Activated T-helper 1 cell treated with anti-CD3 and anti-CD28 coated beads, Interleukin-12 subunit alpha, Interleukin-12 subunit beta, Interleukin-2, Interleukin-4 antibody, amounts not matched to agents 30 ng/mL and 10 ng/mL and 1 ng/mL, durations not matched to agents 14 hours and 24 hours and 36 hours (primary cell): Measurements from ENCODE around the gene ZBTB34. TPM values are rescaled to one million over a fixed set of nuclear protein-coding genes. Genes with fewer than 3 reads are reported as not detected.

Experiments
- DNase-seq: peaks from one replicate; pipeline ENCODE4 v3.0.0; 2021; ENCODE audit warnings: low spot score
- H3K27ac Mint-ChIP-seq: one replicate; pipeline ENCODE4 v1.8.0; 2021; ENCODE audit warnings: mild to moderate bottlenecking, mixed read lengths
- H3K27me3 Mint-ChIP-seq: one replicate; pipeline ENCODE4 v1.8.0; 2022; ENCODE audit warnings: mild to moderate bottlenecking, moderate library complexity, mixed read lengths; ENCODE audit not compliant: insufficient read depth
- H3K36me3 Mint-ChIP-seq: one replicate; pipeline ENCODE4 v1.8.0; 2021; ENCODE audit warnings: low read depth, mixed read lengths
- H3K4me1 Mint-ChIP-seq: one replicate; pipeline ENCODE4 v1.8.0; 2021; ENCODE audit warnings: low read depth, mixed read lengths
- H3K4me3 Mint-ChIP-seq: one replicate; pipeline ENCODE4 v1.8.0; 2021; ENCODE audit warnings: mild to moderate bottlenecking, moderate library complexity, mixed read lengths
- H3K9me3 Mint-ChIP-seq: one replicate; pipeline ENCODE4 v1.8.0; 2021; ENCODE audit warnings: mixed read lengths
- intact Hi-C: fragments of 100-400 bp; cut with micrococcal nuclease; formaldehyde crosslinking; loops from one replicate; pipeline ENCODE4 v1.15.1; 2024
- total RNA-seq: library from RNA; stranded (reverse); gene quantifications from 2 replicates; pipeline ENCODE4 v1.2.3, GENCODE V29; 2022

Gene ZBTB34
- total RNA-seq, 1 donor from 2014 or later, result 7.5 TPM

DNA sequence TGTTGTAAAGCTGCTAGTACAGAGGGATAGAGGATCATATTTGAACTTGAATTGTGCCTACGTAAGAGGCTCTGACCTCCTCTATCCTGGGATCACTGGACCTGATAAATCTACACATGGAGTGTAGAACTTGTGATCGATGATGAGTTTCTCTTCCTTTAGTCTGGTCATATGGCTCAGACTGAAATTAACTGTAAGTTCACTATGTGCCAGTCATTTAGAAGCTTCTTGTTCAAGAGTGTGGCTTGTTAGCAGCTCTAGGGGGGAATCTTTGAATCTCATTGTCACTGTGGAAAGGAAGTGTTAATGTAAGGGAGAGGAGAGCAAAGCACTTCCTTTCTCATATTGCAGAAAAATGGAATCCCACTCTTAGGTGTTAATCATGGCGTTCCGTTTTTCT lies 12.1 kb downstream of the ZBTB34 start:
- Mint-ChIP-seq H3K27ac (no peak overlapping the region), H3K4me3 (no peak overlapping the region), H3K9me3 (no peaks in the 10 kb centered on the region), H3K36me3 (peaks cover 12% of the 10 kb centered on the region), H3K27me3 (no peaks in the 10 kb centered on the region), H3K4me1 (peaks cover 15% of the 10 kb centered on the region)
- intact Hi-C loops, result no loop called here
- no peak for DNase-seq

DNA sequence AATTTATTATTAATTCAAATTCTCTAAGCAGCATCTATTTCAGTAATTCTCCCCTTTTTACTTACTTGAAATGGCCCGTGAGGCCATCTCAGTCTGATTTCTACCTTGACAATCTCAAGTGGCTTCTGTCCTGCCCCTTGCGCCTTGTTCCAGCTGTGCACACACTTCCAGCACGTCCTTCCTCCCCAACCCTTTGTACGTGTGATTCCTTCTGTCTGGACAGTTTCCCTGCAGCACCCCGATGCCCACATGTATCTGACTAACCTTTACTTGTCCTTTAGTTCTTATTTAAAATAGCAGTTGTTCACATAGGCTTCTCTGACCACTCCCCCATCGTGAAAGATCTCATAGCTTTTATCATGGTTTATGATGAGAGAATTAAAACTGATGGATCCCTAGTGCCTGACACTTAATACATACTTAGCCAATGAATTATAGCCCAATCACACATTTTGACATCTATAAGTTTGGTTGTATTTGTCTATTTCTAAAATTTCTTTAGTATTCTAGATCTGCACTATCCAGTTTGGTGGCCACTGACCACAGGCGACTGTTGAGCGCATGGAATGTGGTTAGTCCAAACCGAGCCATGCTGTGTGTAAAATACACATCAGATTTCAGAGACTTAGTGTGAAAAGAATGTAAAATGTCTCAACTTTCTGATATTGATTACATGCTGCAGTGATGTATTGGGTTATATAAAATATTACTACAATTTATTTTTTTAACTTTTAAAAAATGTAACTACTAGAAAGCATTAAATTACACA lies 14.3 kb downstream of the ZBTB34 start:
- no peak overlapping the region for H3K27ac Mint-ChIP-seq
- intact Hi-C loops, result no loop called here
- H3K4me3 Mint-ChIP-seq, result no peak overlapping the region
- H3K36me3 Mint-ChIP-seq, result peaks cover 12% of the 10 kb centered on the region
- no peaks in the 10 kb centered on the region for H3K9me3 Mint-ChIP-seq
- DNase-seq, result no peak
- H3K27me3 Mint-ChIP-seq, result no peaks in the 10 kb centered on the region
- peaks cover 17% of the 10 kb centered on the region for H3K4me1 Mint-ChIP-seq

DNA sequence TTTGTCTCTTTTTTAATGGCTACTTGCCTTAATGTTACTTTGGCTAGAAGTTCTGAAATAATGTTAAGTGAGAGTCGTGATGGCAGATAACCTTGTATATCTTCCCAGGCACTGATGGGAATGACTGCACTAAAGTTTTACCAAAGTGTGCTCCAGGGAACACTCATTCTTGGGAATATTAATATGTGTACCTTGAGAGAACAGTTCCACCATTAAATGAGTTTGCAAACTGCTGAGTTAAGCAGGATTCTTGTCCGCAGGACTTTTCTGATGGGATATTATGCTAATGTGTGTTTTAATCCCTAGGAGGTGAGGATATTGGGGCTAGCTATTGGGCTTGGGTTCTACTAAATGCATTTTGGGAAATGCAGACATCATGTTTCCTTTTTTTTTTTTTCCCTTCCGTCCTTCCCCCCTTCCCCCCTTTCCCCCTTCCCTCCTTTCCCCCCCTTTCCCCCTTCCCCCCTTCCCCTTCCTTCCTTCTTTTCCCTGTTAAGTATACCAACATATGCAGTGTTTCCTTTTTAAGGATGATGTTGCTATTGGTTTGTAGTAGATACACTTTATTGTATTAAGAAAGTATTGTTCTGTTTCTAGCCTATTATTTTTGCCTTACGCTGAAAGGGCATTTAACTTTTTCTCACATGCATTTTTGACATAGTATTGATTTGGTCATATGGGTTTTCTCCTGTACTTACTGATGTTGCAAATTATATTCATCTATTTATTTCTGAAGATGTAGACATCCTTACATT lies 15.5 kb downstream of the ZBTB34 start:
- intact Hi-C loops, result no loop called here
- DNase-seq, result no peak
- H3K9me3 Mint-ChIP-seq, result no peaks in the 10 kb centered on the region
- no peak overlapping the region for H3K27ac Mint-ChIP-seq
- H3K27me3 Mint-ChIP-seq, result no peaks in the 10 kb centered on the region
- H3K4me1 Mint-ChIP-seq, result peaks cover 17% of the 10 kb centered on the region
- H3K36me3 Mint-ChIP-seq, result peaks cover 21% of the 10 kb centered on the region
- H3K4me3 Mint-ChIP-seq, result no peak overlapping the region

DNA sequence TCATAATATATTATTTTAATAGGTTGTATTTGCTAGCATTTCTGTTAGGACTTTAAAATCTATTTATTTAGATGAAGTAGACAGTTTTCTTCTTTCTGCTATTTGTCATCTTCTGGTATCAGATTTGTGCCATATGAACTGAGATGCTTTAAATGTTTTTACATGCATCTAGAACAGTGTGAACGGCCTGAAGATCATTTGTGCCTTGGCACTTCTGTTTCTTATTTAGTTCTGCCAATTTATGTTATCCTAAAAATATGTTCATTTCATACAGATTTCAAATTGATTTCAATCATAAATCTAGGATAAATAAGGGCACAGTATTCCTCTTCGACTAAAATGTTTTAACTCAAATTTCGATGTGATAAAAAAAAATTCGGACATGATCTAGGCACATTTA lies 16.1 kb downstream of the ZBTB34 start:
- H3K27me3 Mint-ChIP-seq, result no peaks in the 10 kb centered on the region
- no peak overlapping the region for H3K4me3 Mint-ChIP-seq
- H3K36me3 Mint-ChIP-seq, result peaks cover 21% of the 10 kb centered on the region
- H3K27ac Mint-ChIP-seq, result no peak overlapping the region
- peaks cover 17% of the 10 kb centered on the region for H3K4me1 Mint-ChIP-seq
- H3K9me3 Mint-ChIP-seq, result no peaks in the 10 kb centered on the region
- intact Hi-C loops, result no loop called here
- DNase-seq, result no peak

DNA sequence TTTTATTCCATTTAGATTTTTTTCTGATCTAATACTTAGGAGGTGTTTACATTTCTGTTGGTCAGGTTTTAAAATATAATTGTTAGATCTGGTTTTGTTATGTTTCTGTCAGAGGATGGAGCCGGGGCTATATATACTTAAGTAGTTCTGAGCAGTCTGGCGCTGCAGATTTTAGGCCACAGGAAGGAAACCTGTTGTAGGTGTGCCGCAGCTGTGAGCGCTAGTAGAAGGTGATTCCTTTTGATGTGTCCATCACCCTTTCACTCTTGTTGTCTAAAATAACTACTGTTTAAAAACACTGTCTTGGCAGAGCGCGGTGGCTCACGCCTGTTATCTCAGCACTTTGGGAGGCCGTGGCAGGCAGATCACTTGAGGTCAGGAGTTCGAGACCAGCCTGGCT lies 17.0 kb downstream of the ZBTB34 start:
- intact Hi-C loops, result no loop called here
- DNase-seq, result no peak
- Mint-ChIP-seq H3K27me3 (no peaks in the 10 kb centered on the region), H3K4me3 (no peak overlapping the region), H3K27ac (no peak overlapping the region), H3K9me3 (no peaks in the 10 kb centered on the region), H3K4me1 (peaks cover 17% of the 10 kb centered on the region), H3K36me3 (peaks cover 23% of the 10 kb centered on the region)

DNA sequence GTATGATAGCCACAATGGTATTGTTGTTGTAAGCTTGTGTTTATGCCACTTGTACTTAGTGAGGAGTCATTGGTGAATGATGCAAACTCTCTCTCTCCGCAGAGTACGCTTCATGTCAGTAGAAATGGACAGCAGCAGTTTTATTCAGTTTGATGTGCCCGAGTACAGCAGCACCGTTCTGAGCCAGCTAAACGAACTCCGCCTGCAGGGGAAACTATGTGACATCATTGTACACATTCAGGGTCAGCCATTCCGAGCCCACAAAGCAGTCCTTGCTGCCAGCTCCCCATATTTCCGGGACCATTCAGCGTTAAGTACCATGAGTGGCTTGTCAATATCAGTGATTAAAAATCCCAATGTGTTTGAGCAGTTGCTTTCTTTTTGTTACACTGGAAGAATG lies 18.8 kb downstream of the ZBTB34 start:
- Mint-ChIP-seq H3K4me1 (peaks cover 17% of the 10 kb centered on the region), H3K27me3 (no peaks in the 10 kb centered on the region), H3K27ac (no peak overlapping the region), H3K36me3 (peaks cover 23% of the 10 kb centered on the region), H3K9me3 (no peaks in the 10 kb centered on the region), H3K4me3 (no peak overlapping the region)
- DNase-seq, result no peak
- intact Hi-C loops, result no loop called here

DNA sequence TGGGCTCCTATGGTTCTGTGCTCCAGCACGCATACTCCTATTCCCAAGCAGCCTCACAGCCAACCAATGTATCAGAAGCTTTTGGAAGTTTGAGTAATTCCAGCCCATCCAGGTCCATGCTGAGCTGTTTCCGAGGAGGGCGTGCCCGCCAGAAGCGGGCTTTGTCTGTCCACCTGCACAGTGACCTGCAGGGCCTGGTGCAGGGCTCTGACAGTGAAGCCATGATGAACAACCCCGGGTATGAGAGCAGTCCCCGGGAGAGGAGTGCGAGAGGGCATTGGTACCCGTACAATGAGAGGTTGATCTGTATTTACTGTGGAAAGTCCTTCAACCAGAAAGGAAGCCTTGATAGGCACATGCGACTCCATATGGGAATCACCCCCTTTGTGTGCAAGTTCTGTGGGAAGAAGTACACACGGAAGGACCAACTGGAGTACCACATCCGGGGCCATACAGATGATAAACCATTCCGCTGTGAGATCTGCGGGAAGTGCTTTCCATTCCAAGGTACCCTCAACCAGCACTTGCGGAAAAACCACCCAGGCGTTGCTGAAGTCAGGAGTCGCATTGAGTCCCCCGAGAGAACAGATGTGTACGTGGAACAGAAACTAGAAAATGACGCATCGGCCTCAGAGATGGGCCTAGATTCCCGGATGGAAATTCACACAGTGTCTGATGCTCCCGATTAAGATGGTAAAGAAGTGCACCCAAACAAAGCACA lies 19.9 kb downstream of the ZBTB34 start:
- Mint-ChIP-seq H3K4me3 (no peak overlapping the region), H3K27me3 (no peaks in the 10 kb centered on the region), H3K4me1 (peaks cover 17% of the 10 kb centered on the region), H3K36me3 (peaks cover 23% of the 10 kb centered on the region), H3K9me3 (no peaks in the 10 kb centered on the region), H3K27ac (no peak overlapping the region)
- DNase-seq, result no peak
- intact Hi-C loops, result no loop called here

DNA sequence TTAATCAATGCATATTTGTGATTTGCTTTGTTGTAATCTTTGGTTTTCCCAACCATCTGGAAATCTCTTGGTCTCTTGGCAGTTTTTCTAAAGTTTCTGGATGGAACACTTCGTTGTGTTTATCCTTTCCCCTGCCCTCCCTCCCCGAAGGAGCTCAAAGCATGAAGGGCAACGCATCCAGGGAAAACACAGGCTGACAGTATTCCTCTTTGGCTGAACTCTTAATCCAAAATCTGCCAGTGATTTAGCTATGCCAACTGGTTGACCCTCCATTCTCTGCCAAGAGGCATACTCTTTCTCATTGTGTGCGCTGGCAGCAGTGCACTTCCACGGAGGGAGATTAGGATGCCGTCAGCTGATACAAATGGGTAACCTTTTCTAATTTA lies 20.5 kb downstream of the ZBTB34 start:
- Mint-ChIP-seq H3K4me3 (no peak overlapping the region), H3K27me3 (no peaks in the 10 kb centered on the region), H3K9me3 (no peaks in the 10 kb centered on the region), H3K36me3 (peaks cover 23% of the 10 kb centered on the region), H3K27ac (no peak overlapping the region), H3K4me1 (peaks cover 17% of the 10 kb centered on the region)
- intact Hi-C loops, result no loop called here
- no peak for DNase-seq

DNA sequence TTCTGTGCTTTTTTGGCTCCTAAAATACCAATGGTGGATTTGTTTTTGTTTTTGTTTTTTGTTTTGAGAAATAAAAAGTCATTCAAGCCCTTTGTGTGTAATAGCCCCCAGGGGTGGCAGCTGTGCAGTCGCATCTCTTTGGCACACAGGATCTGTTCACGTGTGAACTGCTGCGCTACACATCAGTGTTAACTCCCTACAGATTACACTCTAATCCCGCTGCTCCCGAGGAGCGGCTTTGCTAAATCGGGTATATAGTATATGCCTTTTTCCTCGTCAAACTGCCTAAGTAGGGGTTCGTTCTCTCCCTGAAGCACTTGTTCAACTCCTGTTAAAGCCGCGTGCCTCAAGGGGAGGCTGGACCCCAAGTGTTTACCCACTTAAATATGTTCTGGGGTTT lies 22.3 kb downstream of the ZBTB34 start:
- peaks cover under 1% of the 10 kb centered on the region for H3K4me1 Mint-ChIP-seq
- H3K27ac Mint-ChIP-seq, result no peak overlapping the region
- peaks cover 19% of the 10 kb centered on the region for H3K36me3 Mint-ChIP-seq
- DNase-seq, result no peak
- H3K9me3 Mint-ChIP-seq, result no peaks in the 10 kb centered on the region
- H3K4me3 Mint-ChIP-seq, result no peak overlapping the region
- intact Hi-C loops, result no loop called here
- H3K27me3 Mint-ChIP-seq, result no peaks in the 10 kb centered on the region

DNA sequence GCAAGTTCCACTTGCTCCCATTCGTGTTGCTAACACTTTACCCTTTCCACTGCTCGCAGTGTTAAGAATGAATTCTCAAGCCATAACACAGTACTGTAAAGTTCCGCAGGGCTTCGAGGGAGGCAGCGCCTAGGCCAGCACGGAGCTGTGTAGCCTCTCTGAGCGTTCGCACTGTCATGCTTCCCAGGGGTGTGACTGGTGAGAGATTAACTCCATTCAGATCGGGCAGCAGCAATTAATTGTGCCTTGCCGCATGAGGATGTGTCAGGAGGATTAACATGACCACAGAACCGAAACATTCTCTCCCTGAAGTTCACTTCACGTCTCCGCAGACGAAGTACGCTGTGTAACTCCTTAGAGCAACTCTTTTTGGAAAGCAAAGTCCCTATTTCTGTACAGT lies 23.2 kb downstream of the ZBTB34 start:
- H3K27ac Mint-ChIP-seq, result no peak overlapping the region
- intact Hi-C loops, result no loop called here

DNA sequence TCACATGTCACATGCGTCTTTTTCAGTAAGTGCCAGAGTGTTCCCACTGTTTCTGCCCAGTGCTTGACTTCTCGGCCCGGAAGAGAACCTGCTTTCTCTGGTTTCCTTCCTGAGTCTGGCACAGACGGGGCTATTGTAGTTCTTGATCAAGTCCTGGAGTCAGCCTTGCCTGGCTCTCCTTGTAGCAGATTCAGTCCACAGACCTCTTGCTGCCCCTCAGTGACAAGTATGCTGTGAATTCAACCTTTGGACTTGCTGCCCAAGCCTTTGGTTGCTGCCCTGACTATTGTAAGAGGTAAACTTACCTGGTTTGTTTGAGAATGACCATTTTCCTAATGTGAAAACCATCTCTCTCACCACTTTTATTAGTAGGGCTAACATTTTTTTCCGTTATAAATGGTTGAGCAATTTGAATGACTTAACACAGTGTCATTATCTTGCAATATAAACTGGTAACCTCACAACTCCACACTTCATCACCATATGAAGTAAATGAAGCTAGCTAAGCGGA lies 24.7 kb downstream of the ZBTB34 start:
- Mint-ChIP-seq H3K36me3 (peaks cover 8% of the 10 kb centered on the region), H3K27me3 (no peaks in the 10 kb centered on the region), H3K27ac (no peak overlapping the region), H3K4me1 (no peaks in the 10 kb centered on the region), H3K4me3 (no peak overlapping the region), H3K9me3 (no peaks in the 10 kb centered on the region)
- intact Hi-C loops, result no loop called here
- DNase-seq, result no peak

More for the DNA sequence above, 23.2 kb downstream of the ZBTB34 start:
- Mint-ChIP-seq H3K27me3 (no peaks in the 10 kb centered on the region), H3K9me3 (no peaks in the 10 kb centered on the region), H3K4me1 (no peaks in the 10 kb centered on the region), H3K4me3 (no peak overlapping the region), H3K36me3 (peaks cover 19% of the 10 kb centered on the region)
- no peak for DNase-seq

DNA sequence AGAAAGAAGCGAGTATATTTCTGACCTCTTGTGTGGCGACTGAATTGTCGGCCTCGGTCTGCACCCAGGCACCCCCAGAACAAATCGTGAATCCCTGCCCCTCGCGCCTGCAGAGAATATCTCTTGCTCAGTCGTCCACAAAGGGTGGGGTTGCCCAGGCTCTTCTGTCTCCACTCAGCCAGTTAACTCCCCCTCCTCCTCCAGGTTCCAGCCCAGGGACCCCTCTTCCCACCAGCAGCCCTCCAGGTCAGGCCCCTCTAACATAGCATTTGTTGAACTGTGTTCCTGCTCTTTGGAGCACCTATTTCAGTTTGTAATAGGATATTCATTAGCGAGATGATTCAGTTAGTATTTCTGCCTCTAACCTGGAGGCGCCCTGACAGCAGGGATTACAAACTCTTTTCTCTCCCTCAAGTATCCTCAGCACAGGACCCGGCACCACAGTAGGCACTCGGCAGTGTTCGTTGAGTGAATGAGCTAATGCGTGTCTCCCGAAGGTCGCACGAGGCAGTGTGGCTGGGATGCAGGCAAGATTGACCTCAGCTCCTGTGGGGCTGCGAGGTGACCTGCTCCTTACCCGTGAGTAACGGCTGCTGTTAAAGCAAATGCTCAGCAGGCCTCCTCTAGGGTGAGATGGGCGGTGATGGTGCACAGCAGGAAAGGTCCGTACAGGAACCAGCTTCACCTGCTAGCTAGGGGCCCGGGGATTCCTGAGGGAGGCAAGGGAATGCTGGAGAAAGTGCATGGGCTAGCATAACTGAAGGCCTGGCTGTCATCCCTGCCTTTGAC lies 25.8 kb downstream of the ZBTB34 start:
- Mint-ChIP-seq H3K9me3 (no peaks in the 10 kb centered on the region), H3K4me3 (no peak overlapping the region), H3K36me3 (peaks cover 2% of the 10 kb centered on the region), H3K4me1 (no peaks in the 10 kb centered on the region), H3K27ac (no peak overlapping the region), H3K27me3 (no peaks in the 10 kb centered on the region)
- intact Hi-C loops, result no loop called here
- no peak for DNase-seq
